Caco-2 (cell line): Measurements from ENCODE around the gene DMAP1. TPM values are rescaled to one million over a fixed set of nuclear protein-coding genes. Genes with fewer than 3 reads are reported as not detected.

Experiments
- BruUV-seq: library from RNA; stranded (reverse); fragments of 400-500 nt; replicated peaks from 2 replicates; lab custom pipeline; 2021; lab: Mats Ljungman, UMichigan
- CTCF ChIA-PET: fragments of 300-600 bp; sonication (Branson Sonifier 250); formaldehyde crosslinking; loops from one replicate; lab custom pipeline; 2022; ENCODE audit warnings: antibody characterized with exemption; lab: Charles Lee
- POLR2A ChIA-PET: fragments of 300-600 bp; sonication (Branson Sonifier 250); formaldehyde crosslinking; loops from one replicate; lab custom pipeline; 2022; ENCODE audit warnings: antibody characterized with exemption; lab: Charles Lee
- DNase-seq, 2 experiments: peaks; one replicate each; pipeline versions ENCODE4 v3.0.0 to v3.0.0-alpha.2; 2020 to 2022
- H3K27me3 ChIP-seq: replicated peaks from 2 replicates; pipeline ENCODE4 v1.6.0; 2011; ENCODE audit warnings: low read length; ENCODE audit not compliant: control insufficient read depth, insufficient read depth
- H3K36me3 ChIP-seq: 2 replicates; pipeline ENCODE4 v1.5.1; 2011; ENCODE audit warnings: low read length; ENCODE audit not compliant: control insufficient read depth, insufficient read depth
- H3K4me1 ChIP-seq: fragments of 250-450 bp; sonication (Bioruptor Pico); 2 replicates; pipeline ENCODE4 v1.5.1; 2020; ENCODE audit warnings: mild to moderate bottlenecking
- H3K4me3 ChIP-seq: 2 replicates; pipeline ENCODE4 v1.5.1; 2011; ENCODE audit warnings: low read depth, mild to moderate bottlenecking, control low read depth, low read length
- H3K9me3 ChIP-seq: fragments of 250-450 bp; sonication (Bioruptor Pico); 2 replicates; pipeline ENCODE4 v1.5.1; 2020; ENCODE audit warnings: mild to moderate bottlenecking, moderate library complexity
- H3K27ac Mint-ChIP-seq: one replicate; pipeline ENCODE4 v1.8.0; 2022; ENCODE audit warnings: mixed read lengths; ENCODE audit not compliant: unreplicated experiment
- H3K27me3 Mint-ChIP-seq: one replicate; pipeline ENCODE4 v1.8.0; 2022; ENCODE audit warnings: mixed read lengths; ENCODE audit not compliant: insufficient read depth, unreplicated experiment
- H3K36me3 Mint-ChIP-seq: one replicate; pipeline ENCODE4 v1.8.0; 2022; ENCODE audit warnings: mild to moderate bottlenecking, mixed read lengths; ENCODE audit not compliant: insufficient read depth, unreplicated experiment
- H3K4me1 Mint-ChIP-seq: one replicate; pipeline ENCODE4 v1.8.0; 2022; ENCODE audit warnings: low read depth, mixed read lengths; ENCODE audit not compliant: unreplicated experiment
- H3K4me3 Mint-ChIP-seq: one replicate; pipeline ENCODE4 v1.8.0; 2022; ENCODE audit warnings: mild to moderate bottlenecking, moderate library complexity, mixed read lengths; ENCODE audit not compliant: unreplicated experiment
- H3K9me3 Mint-ChIP-seq: one replicate; pipeline ENCODE4 v1.8.0; 2022; ENCODE audit warnings: mixed read lengths; ENCODE audit not compliant: unreplicated experiment
- CTCF ChIP-seq, 2 experiments: fragments of 200-600 bp in 1 of 2; IDR thresholded peaks; 1 replicate in 1 of 2; 2 replicates in 1 of 2; pipeline versions ENCODE4 v1.5.1 to v1.8.0; 2011 to 2022; ENCODE audit warnings: antibody characterized with exemption in 1 of 2, control low read depth in 1 of 2, inconsistent platforms in 1 of 2, low read depth in 1 of 2, low read length in 1 of 2, mild to moderate bottlenecking in 1 of 2, moderate library complexity in 1 of 2; ENCODE audit not compliant: insufficient read depth in 1 of 2, severe bottlenecking in 1 of 2, unreplicated experiment in 1 of 2
- intact Hi-C: fragments of 100-400 bp; cut with micrococcal nuclease; formaldehyde crosslinking; loops from one replicate; pipeline ENCODE4 v1.10.0; 2022; ENCODE audit not compliant: unreplicated experiment
- total RNA-seq: library from RNA; stranded (reverse); gene quantifications from 2 replicates; pipeline ENCODE4 v1.2.3, GENCODE V29; 2022

Gene DMAP1
- total RNA-seq, 1 experiment from 2014 or later: 40.4 TPM

GRCh38 chr1:44208226-44208625 lies 5.0 kb upstream of the DMAP1 start:
- BruUV-seq: no TSS peak
- Mint-ChIP-seq H3K27ac (no peak overlapping the region), H3K9me3 (no peaks in the 10 kb centered on the region), H3K4me3 (no peak overlapping the region), H3K27me3 (peaks cover 2% of the 10 kb centered on the region), H3K36me3 (no peaks in the 10 kb centered on the region), H3K4me1 (no peaks in the 10 kb centered on the region)
- H3K4me1 ChIP-seq: 0 out of 2 replicates have a peak, but pooled peaks cover 4% of the 10 kb centered on the region
- TF ChIP-seq CTCF (IDR thresholded peaks at IDR 0.05; ENCODE audit: insufficient read depth in 1 of 2, low read depth in 1 of 2, low read length in 1 of 2, severe bottlenecking in 1 of 2, unreplicated experiment in 1 of 2): no peak
- no peak overlapping the region for H3K4me3 ChIP-seq
- intact Hi-C loops: no loop called here
- DNase-seq: no peak
- H3K36me3 ChIP-seq: no peaks in the 10 kb centered on the region
- H3K27me3 ChIP-seq: no peaks in the 10 kb centered on the region
- H3K9me3 ChIP-seq: no peaks in the 10 kb centered on the region
- POLR2A ChIA-PET: no interaction called here
- CTCF ChIA-PET: interaction anchor here (1.3 kb wide), 1 partner anchor 9 kb away, joined by 5 read pairs; no protein-coding TSS in a partner anchor

- no peaks in the 10 kb centered on the region for H3K9me3 ChIP-seq
- TF ChIP-seq CTCF (IDR thresholded peaks at IDR 0.05; ENCODE audit: insufficient read depth in 1 of 2, low read depth in 1 of 2, low read length in 1 of 2, severe bottlenecking in 1 of 2, unreplicated experiment in 1 of 2): no peak
- H3K36me3 ChIP-seq: no peaks in the 10 kb centered on the region
- no peaks in the 10 kb centered on the region for H3K27me3 ChIP-seq
- H3K27ac Mint-ChIP-seq: no peak overlapping the region
- peaks cover 2% of the 10 kb centered on the region for H3K27me3 Mint-ChIP-seq
- no peaks in the 10 kb centered on the region for H3K9me3 Mint-ChIP-seq
- BruUV-seq: no TSS peak
- CTCF ChIA-PET: no interaction called here
- DNase-seq: no peak
- intact Hi-C loops: no loop called here
- POLR2A ChIA-PET: no interaction called here
- H3K36me3 Mint-ChIP-seq: peaks cover 7% of the 10 kb centered on the region
- no peak overlapping the region for H3K4me3 ChIP-seq
- no peak overlapping the region for H3K4me3 Mint-ChIP-seq
- H3K4me1 ChIP-seq: 0 out of 2 replicates have a peak, but pooled peaks cover 4% of the 10 kb centered on the region
- peaks cover 7% of the 10 kb centered on the region for H3K4me1 Mint-ChIP-seq
Observed at GRCh38 chr1:44210595-44210994, 2.7 kb upstream of the DMAP1 start.

- Mint-ChIP-seq H3K4me3 (peak overlapping the region; percentile 93), H3K4me1 (peaks cover 7% of the 10 kb centered on the region), H3K9me3 (no peaks in the 10 kb centered on the region), H3K36me3 (peaks cover 14% of the 10 kb centered on the region), H3K27me3 (peaks cover 2% of the 10 kb centered on the region), H3K27ac (peak overlapping the region; percentile 80)
- no TSS peak for BruUV-seq
- Histone ChIP-seq H3K36me3 (no peaks in the 10 kb centered on the region), H3K9me3 (no peaks in the 10 kb centered on the region), H3K4me3 (peak overlapping the region; percentile 73), H3K27me3 (no peaks in the 10 kb centered on the region), H3K4me1 (0 out of 2 replicates have a peak, but pooled peaks cover 4% of the 10 kb centered on the region)
- ChIA-PET POLR2A (interaction anchor here (1.0 kb wide), 1 partner anchor 419 kb away, joined by 3 read pairs; no protein-coding TSS in a partner anchor), CTCF (interaction anchor here (0.5 to 1.0 kb wide), 2 partner anchors 82 to 1091 kb away, joined by 3 to 5 read pairs; no protein-coding TSS in a partner anchor)
- intact Hi-C loops: no loop called here
- no peak for DNase-seq
- no peak for TF ChIP-seq CTCF (IDR thresholded peaks at IDR 0.05; ENCODE audit: insufficient read depth in 1 of 2, low read depth in 1 of 2, low read length in 1 of 2, severe bottlenecking in 1 of 2, unreplicated experiment in 1 of 2)
Observed at GRCh38 chr1:44212355-44213221, 683 bp upstream of the DMAP1 start.
